Right lung (tissue), 10 donors: ENCODE measurements around the gene NSUN6. TPM values are rescaled to one million over a fixed set of nuclear protein-coding genes. Genes with fewer than 3 reads are reported as not detected.

Experiments
- DNase-seq, 2 donors: peaks; one replicate each; pipeline ENCODE4 v3.0.0-alpha.2; 2013
- long read RNA-seq, 8 donors: transcript quantifications; one replicate each; lab custom pipeline, GENCODE V29; 2026
- polyA plus RNA-seq, 5 donors: library from polyadenylated mRNA; unstranded; fragments of 120-200 nt; gene quantifications; one replicate each; pipeline versions ENCODE4 v1.2.1 to v1.2.3, GENCODE V29; 2013; ENCODE audit warnings: inconsistent platforms in 1 of 5, low replicate concordance in 1 of 5; ENCODE audit not compliant: insufficient read length in 5 of 5, insufficient read depth in 1 of 5

The NSUN6 gene, protein sequence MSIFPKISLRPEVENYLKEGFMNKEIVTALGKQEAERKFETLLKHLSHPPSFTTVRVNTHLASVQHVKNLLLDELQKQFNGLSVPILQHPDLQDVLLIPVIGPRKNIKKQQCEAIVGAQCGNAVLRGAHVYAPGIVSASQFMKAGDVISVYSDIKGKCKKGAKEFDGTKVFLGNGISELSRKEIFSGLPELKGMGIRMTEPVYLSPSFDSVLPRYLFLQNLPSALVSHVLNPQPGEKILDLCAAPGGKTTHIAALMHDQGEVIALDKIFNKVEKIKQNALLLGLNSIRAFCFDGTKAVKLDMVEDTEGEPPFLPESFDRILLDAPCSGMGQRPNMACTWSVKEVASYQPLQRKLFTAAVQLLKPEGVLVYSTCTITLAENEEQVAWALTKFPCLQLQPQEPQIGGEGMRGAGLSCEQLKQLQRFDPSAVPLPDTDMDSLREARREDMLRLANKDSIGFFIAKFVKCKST
- polyA plus RNA-seq, result 10 to 100 TPM; 24.5 to 32.9 (median 29.8) TPM
- long read RNA-seq, donor 1, partial matches to known transcripts, result 22 of 40 reads
- long read RNA-seq, donor 1, other reads (novel, unspliced or antisense), result 16 of 40 reads
- long read RNA-seq, donor 2, partial matches to known transcripts, result 0 of 2 reads
- long read RNA-seq, donor 2, other reads (novel, unspliced or antisense), result 0 of 2 reads
- long read RNA-seq, donor 3, partial matches to known transcripts, result 0 of 3 reads
- long read RNA-seq, donor 3, other reads (novel, unspliced or antisense), result 0 of 3 reads
- long read RNA-seq, donor 4, partial matches to known transcripts, result 0 of 13 reads
- long read RNA-seq, donor 4, other reads (novel, unspliced or antisense), result 10 of 13 reads
- long read RNA-seq, donor 5, partial matches to known transcripts, result 13 of 15 reads
- long read RNA-seq, donor 5, other reads (novel, unspliced or antisense), result 0 of 15 reads
- long read RNA-seq, donor 6, partial matches to known transcripts, result 19 of 21 reads
- long read RNA-seq, donor 6, other reads (novel, unspliced or antisense), result 0 of 21 reads
- long read RNA-seq, donor 7, partial matches to known transcripts, result 0 of 1 reads
- long read RNA-seq, donor 7, other reads (novel, unspliced or antisense), result 0 of 1 reads
- long read RNA-seq, donor 8, partial matches to known transcripts, result 7 of 10 reads
- long read RNA-seq, donor 8, other reads (novel, unspliced or antisense), result 0 of 10 reads

DNA sequence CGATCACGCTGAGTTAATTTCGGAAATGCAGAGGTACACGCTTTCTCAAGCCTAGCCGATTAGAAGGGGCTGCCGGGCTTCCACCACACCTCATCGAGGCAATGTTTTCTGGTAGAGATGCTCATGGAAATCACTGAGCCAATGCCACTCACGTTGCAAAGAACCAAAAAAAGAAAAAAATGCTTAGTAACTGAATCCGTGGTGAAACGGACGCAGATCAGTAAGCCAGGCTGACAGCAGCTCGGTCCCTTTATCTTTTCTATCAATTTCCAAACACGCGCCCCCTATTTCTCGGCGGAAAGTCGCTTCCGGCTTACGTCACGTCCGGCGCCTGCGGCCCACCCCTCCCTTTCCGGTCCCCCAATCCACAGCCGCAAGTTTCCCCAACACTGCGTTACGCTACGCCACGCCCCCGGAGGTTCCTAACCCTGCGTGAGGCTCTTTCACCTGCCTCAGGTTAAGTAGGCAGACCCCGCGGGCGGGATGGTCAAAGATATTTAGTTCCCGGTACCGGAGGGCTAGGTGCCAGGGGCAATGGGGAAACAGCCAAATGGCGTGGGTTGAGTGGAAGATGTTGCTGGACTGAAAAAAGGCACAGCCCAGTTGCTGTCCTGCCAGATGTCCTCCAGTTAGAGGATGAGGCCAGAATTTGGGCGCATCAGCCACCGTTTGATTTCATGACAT, at the start of gene NSUN6:
Gene NSUN6 (minus strand): TSS at position 264 of the 684 bp plus-strand sequence. CDS start 384 bp downstream, outside the sequence.
- peak; percentile 91 to 92 for DNase-seq

DNA sequence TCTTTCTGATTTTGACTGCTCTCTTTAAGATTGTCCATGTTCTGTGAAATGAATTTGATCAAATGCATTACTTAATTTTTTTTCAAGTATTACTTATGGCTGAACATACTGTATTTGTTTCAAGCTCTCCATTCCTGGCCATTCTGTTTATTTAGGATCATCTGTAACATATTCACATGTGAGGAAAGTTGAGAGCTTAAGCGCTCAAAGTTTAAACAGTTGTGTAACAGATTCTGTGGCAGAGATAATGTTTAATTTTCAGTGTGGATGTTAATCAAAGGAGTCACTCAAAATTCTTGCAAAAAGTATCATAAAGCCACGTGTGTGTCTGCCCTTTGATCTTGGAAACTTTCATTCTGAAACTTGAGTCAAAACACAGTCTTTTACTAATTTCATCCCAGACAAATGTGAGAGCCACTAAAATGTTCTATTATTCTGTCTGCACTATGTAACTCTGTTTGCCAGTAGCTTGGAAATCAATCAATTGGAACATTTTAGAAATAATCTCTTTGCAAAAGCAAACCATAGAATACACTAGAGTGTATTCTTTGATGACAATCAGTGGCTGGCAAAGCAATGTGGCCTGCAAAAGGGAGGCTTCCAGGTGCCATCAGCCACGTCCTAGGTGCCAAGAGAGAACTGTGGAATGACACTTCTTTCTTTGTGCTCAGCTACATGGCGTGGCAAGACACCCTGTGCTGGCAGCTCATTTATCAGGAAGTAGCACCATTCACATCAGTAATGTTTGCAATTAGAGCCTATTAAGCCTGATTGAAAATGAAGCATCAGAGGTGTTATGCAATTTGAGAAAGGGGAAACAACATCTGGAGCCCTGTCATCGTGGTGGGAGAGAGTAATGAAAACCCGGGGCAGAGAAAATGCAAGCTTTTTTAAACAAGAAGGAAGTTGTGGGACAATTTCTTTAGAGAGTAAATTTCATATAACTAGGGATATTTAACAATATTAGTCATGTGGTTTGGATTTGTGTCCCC, 48.8 kb upstream of the NSUN6 start:
- DNase-seq, result no peak

- no peak for DNase-seq
Observed at GRCh38 chr10:18690541-18690940, 39.2 kb upstream of the NSUN6 start.

- DNase-seq, result no peak
Observed at GRCh38 chr10:18689498-18689897, 38.1 kb upstream of the NSUN6 start.

DNA sequence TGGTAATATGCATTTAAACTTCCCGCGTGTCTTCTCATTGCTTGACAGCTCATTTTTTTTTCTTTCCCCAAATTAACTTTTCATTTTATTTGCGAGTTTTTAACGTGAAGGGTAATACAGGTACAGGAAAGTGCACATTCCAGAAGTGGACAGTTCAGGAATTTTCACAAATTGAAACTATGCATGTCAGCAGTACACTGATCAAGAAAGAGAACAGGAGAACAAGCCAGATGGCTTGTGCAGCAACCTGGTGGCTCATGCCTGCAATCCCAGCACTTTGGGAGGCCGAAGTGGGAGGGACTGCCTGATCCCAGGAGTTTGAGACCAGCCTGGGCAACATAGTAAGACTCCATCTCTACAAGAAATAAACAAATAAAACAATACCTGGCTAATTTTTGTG, 36.3 kb upstream of the NSUN6 start:
- DNase-seq, result no peak

GRCh38 chr10:18687195-18687594, 35.8 kb upstream of the NSUN6 start:
- no peak for DNase-seq

GRCh38 chr10:18685555-18685954, 34.2 kb upstream of the NSUN6 start:
- DNase-seq, result no peak

- DNase-seq, result no peak
Observed at GRCh38 chr10:18684953-18685352, 33.6 kb upstream of the NSUN6 start.

DNA sequence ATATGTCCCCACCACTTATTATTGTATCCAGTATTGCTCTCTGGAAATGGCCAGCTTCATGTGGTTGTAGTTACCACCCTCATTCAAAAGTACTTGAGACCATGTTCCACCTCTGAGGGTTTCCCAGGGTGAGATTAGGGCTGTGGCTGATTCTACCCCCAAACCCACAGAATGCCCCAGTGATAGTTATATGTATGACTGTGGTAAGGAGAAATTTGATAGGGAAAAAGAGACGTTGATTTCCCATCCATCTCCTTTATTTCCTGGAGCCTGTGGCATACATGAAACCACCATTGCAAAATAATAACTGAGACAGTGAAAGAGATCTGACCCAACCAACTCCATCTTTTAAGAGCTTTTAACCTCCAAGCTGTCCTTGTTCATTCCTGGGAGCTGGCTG, 33.0 kb upstream of the NSUN6 start:
- no peak for DNase-seq

- no peak for DNase-seq
Observed at GRCh38 chr10:18683427-18683826, 32.0 kb upstream of the NSUN6 start.

DNA sequence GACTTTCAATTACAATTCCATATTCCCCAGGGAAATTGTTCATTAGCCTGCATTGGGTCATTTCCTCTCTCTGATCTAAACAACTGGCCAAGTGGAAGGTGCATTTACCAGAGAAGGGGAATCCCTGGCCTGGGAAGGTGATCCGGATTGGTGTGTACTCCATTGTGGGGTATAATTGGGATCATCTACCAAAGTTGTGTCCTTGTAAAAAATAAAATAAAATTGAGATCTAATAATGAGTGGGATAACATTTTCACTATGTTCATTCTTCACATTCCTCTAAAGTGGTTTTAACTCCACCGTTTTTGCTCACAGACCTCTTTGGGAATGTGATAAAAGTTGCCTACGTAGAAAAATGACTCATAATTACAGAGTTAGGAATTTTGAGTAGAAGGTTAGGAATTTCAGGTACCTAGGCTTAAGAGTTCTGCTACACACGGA, 30.6 kb upstream of the NSUN6 start:
- DNase-seq, result no peak

- no peak for DNase-seq
Observed at GRCh38 chr10:18681366-18681765, 30.0 kb upstream of the NSUN6 start.

- DNase-seq, result no peak
Observed at GRCh38 chr10:18680754-18681153, 29.4 kb upstream of the NSUN6 start.

GRCh38 chr10:18675086-18675801, 23.9 kb upstream of the NSUN6 start:
- no peak for DNase-seq

DNA sequence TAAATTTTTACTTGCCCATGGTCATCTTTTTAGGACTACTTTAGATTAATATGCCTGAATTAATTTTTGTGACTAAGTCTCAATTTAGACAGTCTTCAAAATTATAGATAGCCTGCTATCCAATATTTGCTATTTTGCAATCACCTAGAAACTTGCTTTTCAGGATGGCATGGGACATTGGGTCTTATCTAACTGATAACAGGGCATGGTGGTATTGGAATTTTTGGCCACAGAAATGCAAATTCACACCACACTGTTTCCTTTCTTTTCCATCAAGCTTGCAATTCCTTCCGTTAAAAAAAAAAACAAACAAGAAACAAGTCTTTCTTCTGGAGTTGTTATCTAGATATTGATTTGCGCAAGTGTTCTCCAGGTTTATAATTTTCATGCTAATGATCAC, 16.6 kb upstream of the NSUN6 start:
- DNase-seq, result no peak

DNA sequence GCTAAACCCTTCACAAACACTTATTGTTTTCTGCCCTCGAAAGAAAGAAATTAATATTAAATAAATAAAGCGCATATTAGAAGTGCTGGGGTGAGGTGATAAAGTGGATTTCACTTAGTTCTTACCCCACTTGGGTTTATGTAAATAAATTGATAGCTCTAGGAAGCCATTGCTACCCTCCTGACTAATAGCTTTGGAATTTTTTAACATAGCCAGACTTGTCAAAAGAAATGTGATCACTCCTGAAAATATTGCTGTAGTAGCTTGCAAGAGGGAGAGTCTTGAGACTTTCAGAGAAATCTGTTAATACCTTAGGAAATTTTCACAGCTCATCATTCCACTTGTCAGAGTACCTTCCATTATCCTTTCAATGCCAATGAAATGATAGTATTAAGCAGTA, 15.4 kb upstream of the NSUN6 start:
- DNase-seq, result no peak

GRCh38 chr10:18665815-18666558, 14.6 kb upstream of the NSUN6 start:
- DNase-seq, result no peak

- no peak for DNase-seq
Observed at GRCh38 chr10:18664841-18665478, 13.6 kb upstream of the NSUN6 start.
